HepG2 (cell line): Measurements from ENCODE around the gene ALOX5AP. TPM values are rescaled to one million over a fixed set of nuclear protein-coding genes. Genes with fewer than 3 reads are reported as not detected.

Experiments used
- ATAC-seq: fragments of 200-7000 bp; cut with Tn5 transposase; 3 replicates; pipeline ENCODE4 v1.9.1; 2020; ENCODE audit warnings: mild to moderate bottlenecking, moderate library complexity
- BruUV-seq: library from RNA; stranded (reverse); fragments of 400-500 nt; replicated peaks from 2 replicates; lab custom pipeline; 2021; lab: Mats Ljungman, UMichigan
- CTCF ChIA-PET: fragments of 300-600 bp; formaldehyde crosslinking; extraction: SDS; loops from one replicate; lab custom pipeline; 2021; ENCODE audit warnings: low total read pairs, inconsistent platforms, low intra/inter-chr PET ratio; lab: Yijun Ruan, JAX
- POLR2A ChIA-PET: fragments of 350-600 bp; sonication (Branson Sonifier 250); formaldehyde crosslinking; loops from one replicate; lab custom pipeline; 2020; ENCODE audit warnings: antibody characterized with exemption, inconsistent platforms; lab: Yijun Ruan, JAX
- DNase-seq: peaks from one replicate; pipeline ENCODE4 v3.0.0-alpha.2; 2015; ENCODE audit warnings: low spot score
- FAIRE-seq: peaks from 3 replicates; lab custom pipeline; 2011; peaks lifted over from hg19 to GRCh38; lab: Jason Lieb, UNC
- H2AFZ ChIP-seq: one replicate; pipeline ENCODE4 v1.6.1; 2011; ENCODE audit warnings: low read length, inconsistent platforms
- H3K27ac ChIP-seq: fragments of 300-600 bp; 3 replicates; pipeline ENCODE4 v1.8.0; 2011; ENCODE audit warnings: mixed run types, mild to moderate bottlenecking, mixed read lengths, low read length, inconsistent platforms; ENCODE audit not compliant: insufficient read depth; ENCODE audit errors: extremely low read length
- H3K27me3 ChIP-seq, 2 experiments: fragments of 200-600 bp in 1 of 2; 2 replicates in 1 of 2; 3 replicates in 1 of 2; pipeline versions ENCODE4 v1.6.0 to v1.8.0; 2011; ENCODE audit warnings: low read length in 2 of 2, mild to moderate bottlenecking in 2 of 2, moderate library complexity in 2 of 2, inconsistent platforms in 1 of 2; ENCODE audit not compliant: insufficient read depth in 2 of 2, control insufficient read depth in 1 of 2
- H3K36me3 ChIP-seq, 2 experiments: fragments of 200-600 bp in 1 of 2; replicated peaks in 1 of 2; 2 replicates in 1 of 2; 3 replicates in 1 of 2; pipeline versions ENCODE4 v1.5.1 to v1.8.0; 2011; ENCODE audit warnings: low read length in 2 of 2, inconsistent platforms in 1 of 2; ENCODE audit not compliant: insufficient read depth in 2 of 2, control insufficient read depth in 1 of 2
- H3K4me1 ChIP-seq: 2 replicates; pipeline ENCODE4 v1.5.1; 2012; ENCODE audit warnings: low read length, inconsistent platforms; ENCODE audit not compliant: insufficient read depth
- H3K4me2 ChIP-seq: 2 replicates; pipeline ENCODE4 v1.6.0; 2011; ENCODE audit warnings: low read depth, low read length, inconsistent platforms
- H3K4me3 ChIP-seq, 3 experiments: fragments of 200-600 bp in 1 of 3; sonication (generic), shearing (Covaris generic) in 1 of 3; replicated peaks in 1 of 3; 2 replicates each; pipeline ENCODE4 v1.5.1; 2011 to 2016; ENCODE audit warnings: low read length in 3 of 3, inconsistent platforms in 2 of 3, low read depth in 2 of 3, mild to moderate bottlenecking in 2 of 3, control low read depth in 1 of 3, mixed read lengths in 1 of 3; ENCODE audit not compliant: insufficient read depth in 1 of 3
- H3K79me2 ChIP-seq: one replicate; pipeline ENCODE4 v1.6.1; 2011; ENCODE audit warnings: low read length, inconsistent platforms; ENCODE audit not compliant: insufficient read depth
- H3K9ac ChIP-seq: 2 replicates; pipeline ENCODE4 v1.6.0; 2011; ENCODE audit warnings: mild to moderate bottlenecking, low read depth, low read length, inconsistent platforms; ENCODE audit not compliant: insufficient read depth
- H3K9me3 ChIP-seq: 2 replicates; pipeline ENCODE4 v1.5.1; 2012; ENCODE audit warnings: mild to moderate bottlenecking, low read length
- H4K20me1 ChIP-seq: 2 replicates; pipeline ENCODE4 v1.6.0; 2011; ENCODE audit warnings: inconsistent platforms, mild to moderate bottlenecking, low read length, moderate library complexity; ENCODE audit not compliant: insufficient read depth
- ATF1 ChIP-seq: IDR thresholded peaks from 2 replicates; pipeline ENCODE4 v1.6.1; 2016; ENCODE audit warnings: mild to moderate bottlenecking, control low read depth
- MXI1 ChIP-seq: IDR thresholded peaks from 3 replicates; pipeline ENCODE4 v1.6.1; 2012; ENCODE audit warnings: low read depth, low read length, inconsistent platforms, borderline replicate concordance
- NRL ChIP-seq: sonication (generic); formaldehyde crosslinking; IDR thresholded peaks from 2 replicates; pipeline ENCODE4 v1.5.0; 2020; ENCODE audit warnings: missing genetic modification reagents, mild to moderate bottlenecking, moderate library complexity, borderline replicate concordance
- STAG1 ChIP-seq: sonication (generic); formaldehyde crosslinking; IDR thresholded peaks from 2 replicates; pipeline ENCODE4 v1.4.0; 2020; ENCODE audit warnings: missing genetic modification reagents
- ZNF124 ChIP-seq: sonication (generic); formaldehyde crosslinking; IDR thresholded peaks from 2 replicates; pipeline ENCODE4 v1.4.0; 2020; ENCODE audit warnings: missing genetic modification reagents
- ZNF441 ChIP-seq: sonication (generic); formaldehyde crosslinking; IDR thresholded peaks from 2 replicates; pipeline ENCODE4 v1.7.0; 2021; ENCODE audit warnings: missing genetic modification reagents, borderline replicate concordance
- ZNF775 ChIP-seq: sonication (generic); formaldehyde crosslinking; IDR thresholded peaks from 2 replicates; pipeline ENCODE4 v1.4.0; 2020; ENCODE audit warnings: missing genetic modification reagents, mild to moderate bottlenecking, moderate library complexity, borderline replicate concordance
- WGBS: methylation state at CpG from one replicate; pipeline ENCODE4 v1.1.6; 2017; ENCODE audit warnings: low lambda C conversion rate; 5-methylcytosine and 5-hydroxymethylcytosine counted together
- in situ Hi-C: cut with HindIII; loops from 2 replicates; pipeline ENCODE4 v1.10.0; 2017; ENCODE audit warnings: low pct_unique_long_range_greater_than_20kb; ENCODE audit not compliant: extremely low pct_ligation_motif_present
- intact Hi-C: fragments of 100-400 bp; cut with micrococcal nuclease; formaldehyde crosslinking; loops from one replicate; pipeline ENCODE4 v1.10.0; 2022; ENCODE audit not compliant: unreplicated experiment
- polyA plus RNA-seq, 8 experiments: library from polyadenylated mRNA; depleted of rRNA in 3 of 8; stranded (reverse) in 7 of 8; unstranded in 1 of 8; fragments of >200 nt; fragmentation: Illumina TruSeq in 4 of 8; extraction: Trizol in 4 of 8; gene quantifications; 2 replicates each; pipeline versions ENCODE4 v1.2.1 to v1.2.3, GENCODE V29; 2011 to 2016; ENCODE audit warnings: low read depth in 4 of 8, missing spikeins in 1 of 8, mixed read lengths in 1 of 8; ENCODE audit not compliant: insufficient read depth in 1 of 8
- total RNA-seq, 5 experiments: library from RNA; depleted of rRNA; stranded (reverse); fragments of >200 nt; fragmentation: Illumina TruSeq; extraction: Trizol; gene quantifications; 2 replicates each; pipeline ENCODE4 v1.2.3, GENCODE V29; 2016; ENCODE audit warnings: low read depth in 1 of 5
- TF ChIP-seq, protein P1 (sequence below): sonication (generic); formaldehyde crosslinking; IDR thresholded peaks from 2 replicates; pipeline ENCODE4 v1.5.0; 2020; ENCODE audit warnings: mild to moderate bottlenecking, missing genetic modification reagents, moderate library complexity
- TF ChIP-seq, protein P2 (sequence below): sonication (generic); formaldehyde crosslinking; IDR thresholded peaks from 2 replicates; pipeline ENCODE4 v1.5.1; 2020; ENCODE audit warnings: mild to moderate bottlenecking, missing genetic modification reagents, borderline replicate concordance

ALOX5AP gene
- total and polyA plus RNA-seq, 2 of the 13 experiments (the other 11 are each of a cell fraction or from before 2014, with no cell fraction given), result 0.97 to 1.2 TPM

DNA sequence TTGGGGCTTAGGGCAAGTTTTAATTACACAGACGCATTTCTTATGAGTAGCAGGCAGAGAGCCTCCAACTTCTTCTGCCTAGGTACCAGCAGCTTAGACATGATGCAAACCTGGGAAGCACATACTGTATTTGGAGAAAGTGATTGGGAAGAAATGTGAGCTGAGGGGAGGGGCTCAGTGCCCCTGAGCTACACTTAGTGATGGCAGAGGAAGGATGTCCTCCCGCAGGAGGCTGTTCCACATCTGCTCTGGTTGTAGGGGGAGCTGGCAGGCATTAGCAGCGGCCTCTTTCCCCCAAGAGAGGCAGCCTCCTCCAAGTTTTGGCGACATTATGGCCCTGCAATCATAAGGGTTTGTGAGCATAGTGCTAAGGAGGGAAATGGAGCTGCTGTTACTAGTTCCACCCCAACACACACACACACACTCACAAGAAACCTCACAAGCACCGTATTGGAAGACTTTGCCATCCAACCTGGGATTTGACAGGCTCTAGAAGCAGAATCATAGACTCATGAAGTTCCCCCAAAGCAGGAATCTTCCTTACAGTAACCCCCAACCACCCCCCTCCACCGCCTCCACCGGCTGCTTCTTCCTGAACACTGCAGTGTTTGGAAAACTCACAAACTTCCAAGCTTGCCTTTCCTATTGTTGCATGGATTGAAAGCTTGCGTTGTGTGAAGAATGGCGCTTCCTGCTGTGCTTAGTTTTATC, 3.3 kb downstream of the ALOX5AP start:
- peaks cover 36% of the 10 kb centered on the region for H3K4me1 ChIP-seq
- no peak overlapping the region for H3K4me3 ChIP-seq
- no peak overlapping the region for H3K9ac ChIP-seq
- BruUV-seq, result no TSS peak
- intact Hi-C loops (no loop called here), in situ Hi-C loops (no loop called here)
- peaks cover 1 to 7% of the 10 kb centered on the region in 2 experiments; a peak in 1 of 5 replicates for H3K27me3 ChIP-seq
- no peak overlapping the region for H2AFZ ChIP-seq
- H3K36me3 ChIP-seq, result no peaks in the 10 kb centered on the region
- FAIRE-seq, result no peak
- no peak for DNase-seq
- no peak overlapping the region for H3K4me2 ChIP-seq
- no peak for TF ChIP-seq ATF1 (CRISPR knock-in tag)
- no peak for TF ChIP-seq ZNF775 (CRISPR knock-in tag)
- no peak for TF ChIP-seq NRL
- no peak for ATAC-seq
- POLR2A ChIA-PET, result no interaction called here
- H3K27ac ChIP-seq, result no peak overlapping the region
- no peaks in the 10 kb centered on the region for H3K79me2 ChIP-seq
- 23% methylated on average over 8 of the region's 9 CpGs for WGBS
- H4K20me1 ChIP-seq, result no peaks in the 10 kb centered on the region
- no peaks in the 10 kb centered on the region for H3K9me3 ChIP-seq
- CTCF ChIA-PET, result no interaction called here

DNA sequence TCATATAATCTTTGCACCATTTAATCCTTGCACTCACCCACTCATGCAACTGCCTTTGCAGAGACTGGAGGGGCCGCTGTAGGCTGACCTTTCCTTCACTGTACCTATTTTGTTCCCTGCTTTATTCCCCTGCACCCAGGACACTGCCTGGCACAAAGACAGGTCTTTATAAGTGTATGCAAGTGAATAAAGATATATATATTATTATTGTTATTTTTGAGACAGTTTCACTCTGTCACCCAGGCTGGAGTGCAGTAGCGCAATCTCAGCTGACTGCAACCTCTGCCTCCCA, 3.8 kb downstream of the ALOX5AP start:
- no peaks in the 10 kb centered on the region for H3K79me2 ChIP-seq
- POLR2A ChIA-PET, result no interaction called here
- in situ Hi-C loops, result no loop called here
- H3K4me1 ChIP-seq, result peaks cover 41% of the 10 kb centered on the region
- intact Hi-C loops, result no loop called here
- BruUV-seq, result no TSS peak
- no peak overlapping the region for H3K9ac ChIP-seq
- no peak overlapping the region for H3K4me3 ChIP-seq
- DNase-seq (no peak), FAIRE-seq (no peak)
- no peaks in the 10 kb centered on the region for H4K20me1 ChIP-seq
- H2AFZ ChIP-seq, result no peak overlapping the region
- H3K27ac ChIP-seq, result no peak overlapping the region
- no peaks in the 10 kb centered on the region for H3K36me3 ChIP-seq
- 28% methylated on average over 2 of the region's 2 CpGs for WGBS
- peaks cover 1 to 7% of the 10 kb centered on the region in 2 experiments; a peak in 1 of 5 replicates for H3K27me3 ChIP-seq
- TF ChIP-seq ZNF124 (CRISPR knock-in tag), result no peak
- TF ChIP-seq ZNF441, result no peak
- TF ChIP-seq STAG1, result peak; percentile 19; the same call in 1 of the 2 replicates
- TF ChIP-seq, protein P1, sequence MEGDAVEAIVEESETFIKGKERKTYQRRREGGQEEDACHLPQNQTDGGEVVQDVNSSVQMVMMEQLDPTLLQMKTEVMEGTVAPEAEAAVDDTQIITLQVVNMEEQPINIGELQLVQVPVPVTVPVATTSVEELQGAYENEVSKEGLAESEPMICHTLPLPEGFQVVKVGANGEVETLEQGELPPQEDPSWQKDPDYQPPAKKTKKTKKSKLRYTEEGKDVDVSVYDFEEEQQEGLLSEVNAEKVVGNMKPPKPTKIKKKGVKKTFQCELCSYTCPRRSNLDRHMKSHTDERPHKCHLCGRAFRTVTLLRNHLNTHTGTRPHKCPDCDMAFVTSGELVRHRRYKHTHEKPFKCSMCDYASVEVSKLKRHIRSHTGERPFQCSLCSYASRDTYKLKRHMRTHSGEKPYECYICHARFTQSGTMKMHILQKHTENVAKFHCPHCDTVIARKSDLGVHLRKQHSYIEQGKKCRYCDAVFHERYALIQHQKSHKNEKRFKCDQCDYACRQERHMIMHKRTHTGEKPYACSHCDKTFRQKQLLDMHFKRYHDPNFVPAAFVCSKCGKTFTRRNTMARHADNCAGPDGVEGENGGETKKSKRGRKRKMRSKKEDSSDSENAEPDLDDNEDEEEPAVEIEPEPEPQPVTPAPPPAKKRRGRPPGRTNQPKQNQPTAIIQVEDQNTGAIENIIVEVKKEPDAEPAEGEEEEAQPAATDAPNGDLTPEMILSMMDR (CRISPR knock-in tag), result peak; percentile 30
- TF ChIP-seq MXI1, result no peak
- TF ChIP-seq, protein P2, sequence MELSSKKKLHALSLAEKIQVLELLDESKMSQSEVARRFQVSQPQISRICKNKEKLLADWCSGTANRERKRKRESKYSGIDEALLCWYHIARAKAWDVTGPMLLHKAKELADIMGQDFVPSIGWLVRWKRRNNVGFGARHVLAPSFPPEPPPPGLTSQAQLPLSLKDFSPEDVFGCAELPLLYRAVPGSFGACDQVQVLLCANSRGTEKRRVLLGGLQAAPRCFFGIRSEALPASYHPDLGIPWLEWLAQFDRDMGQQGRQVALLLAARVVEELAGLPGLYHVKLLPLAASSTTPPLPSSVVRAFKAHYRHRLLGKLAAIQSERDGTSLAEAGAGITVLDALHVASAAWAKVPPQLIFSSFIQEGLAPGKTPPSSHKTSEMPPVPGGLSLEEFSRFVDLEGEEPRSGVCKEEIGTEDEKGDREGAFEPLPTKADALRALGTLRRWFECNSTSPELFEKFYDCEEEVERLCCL (CRISPR knock-in tag), result no peak
- TF ChIP-seq, all 625 proteins: peak for 2
- Histone ChIP-seq H3K4me2 (no peak overlapping the region), H3K9me3 (no peaks in the 10 kb centered on the region)
- ATAC-seq, result peak; percentile 58; the same call in 2 of the 3 replicates
- CTCF ChIA-PET, result no interaction called here
